ENCODE measurements around the gene PGAP6. TPM values are rescaled to one million over a fixed set of nuclear protein-coding genes. Genes with fewer than 3 reads are reported as not detected.

The PGAP6 gene
- total and polyA plus RNA-seq, 2 of the 8 experiments (the other 6 are each of a cell fraction or from before 2014, with no cell fraction given), result 86.8 to 364 TPM

- TF ChIP-seq RAD21 (IDR thresholded peaks at IDR 0.05 in 1 of 2, conservative IDR thresholded peaks at IDR 0.05 in 1 of 2; ENCODE audit: low read depth in 2 of 2, low read length in 2 of 2), result no peak
- no peak for TF ChIP-seq JUN (IDR thresholded peaks at IDR 0.05; ENCODE audit: low read depth, low read length)
- TF ChIP-seq SUZ12 (IDR thresholded peaks at IDR 0.05; ENCODE audit: low read length), result no peak
- TF ChIP-seq EZH2 (IDR thresholded peaks at IDR 0.05; ENCODE audit: low read depth, low read length, severe bottlenecking), result no peak
- TF ChIP-seq, protein P1, sequence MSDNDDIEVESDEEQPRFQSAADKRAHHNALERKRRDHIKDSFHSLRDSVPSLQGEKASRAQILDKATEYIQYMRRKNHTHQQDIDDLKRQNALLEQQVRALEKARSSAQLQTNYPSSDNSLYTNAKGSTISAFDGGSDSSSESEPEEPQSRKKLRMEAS (IDR thresholded peaks at IDR 0.05), result no peak
- no peak for TF ChIP-seq ZNF274 (IDR thresholded peaks at IDR 0.05; ENCODE audit: borderline replicate concordance, extremely low read depth, low read length)
- no peak for TF ChIP-seq SIX5 (IDR thresholded peaks at IDR 0.05; ENCODE audit: low read depth, low read length)
- TF ChIP-seq PHF8 (conservative IDR thresholded peaks at IDR 0.05; ENCODE audit: low read depth, low read length), result no peak
- no peak for TF ChIP-seq RBBP5 (IDR thresholded peaks at IDR 0.05; ENCODE audit: borderline replicate concordance, low read depth, low read length)
- TF ChIP-seq NRF1 (IDR thresholded peaks at IDR 0.05; ENCODE audit: low read depth, low read length), result no peak
These were observed 26.8 kb downstream of the PGAP6 start (continued) for GRCh38 chr16:354971-355461.

Measured in H1 (cell line).